ENCODE data around the gene FOXD4L6. TPM values are rescaled to one million over a fixed set of nuclear protein-coding genes. Genes with fewer than 3 reads are reported as not detected.
"Not testable (repeated sequence)": the region's sequence is repeated elsewhere in the genome, so short reads cannot be mapped to it uniquely, and the experiment has no call there.

Gene FOXD4L6
- total RNA-seq, 1 donor = not detected

DNA sequence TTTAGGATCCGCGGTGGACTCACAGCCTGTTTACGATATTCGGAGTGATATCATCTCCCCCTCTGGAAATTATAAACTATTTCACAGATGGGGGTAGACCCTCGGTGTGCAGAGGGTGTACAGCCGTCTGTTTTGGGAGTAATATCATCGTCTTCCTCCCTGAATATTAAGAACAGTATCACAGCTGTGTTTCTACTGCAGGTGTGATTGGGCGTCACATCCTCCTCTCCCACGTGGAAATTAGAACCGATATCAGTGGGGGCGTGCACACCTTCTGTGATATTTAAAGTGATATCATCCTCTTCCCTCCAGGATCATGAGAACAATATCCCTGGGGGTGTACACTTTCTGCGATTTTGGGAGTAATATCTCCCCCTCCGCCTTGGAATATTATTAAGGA is 19.2 kb downstream of the FOXD4L6 start:
- H3K4me1 ChIP-seq (ENCODE audit: insufficient read depth, low read length); H3K4me3 ChIP-seq (ENCODE audit: low read length); H3K9me3 ChIP-seq (ENCODE audit: low read depth, low read length); H3K27me3 ChIP-seq (ENCODE audit: insufficient read depth, low read length): not testable (repeated sequence)

GRCh38 chr9:41108816-41109215 is 19.7 kb downstream of the FOXD4L6 start:
- H3K27me3 ChIP-seq (ENCODE audit: insufficient read depth, low read length); H3K9me3 ChIP-seq (ENCODE audit: low read depth, low read length); H3K4me3 ChIP-seq (ENCODE audit: low read length); H3K4me1 ChIP-seq (ENCODE audit: insufficient read depth, low read length): not testable (repeated sequence)

DNA sequence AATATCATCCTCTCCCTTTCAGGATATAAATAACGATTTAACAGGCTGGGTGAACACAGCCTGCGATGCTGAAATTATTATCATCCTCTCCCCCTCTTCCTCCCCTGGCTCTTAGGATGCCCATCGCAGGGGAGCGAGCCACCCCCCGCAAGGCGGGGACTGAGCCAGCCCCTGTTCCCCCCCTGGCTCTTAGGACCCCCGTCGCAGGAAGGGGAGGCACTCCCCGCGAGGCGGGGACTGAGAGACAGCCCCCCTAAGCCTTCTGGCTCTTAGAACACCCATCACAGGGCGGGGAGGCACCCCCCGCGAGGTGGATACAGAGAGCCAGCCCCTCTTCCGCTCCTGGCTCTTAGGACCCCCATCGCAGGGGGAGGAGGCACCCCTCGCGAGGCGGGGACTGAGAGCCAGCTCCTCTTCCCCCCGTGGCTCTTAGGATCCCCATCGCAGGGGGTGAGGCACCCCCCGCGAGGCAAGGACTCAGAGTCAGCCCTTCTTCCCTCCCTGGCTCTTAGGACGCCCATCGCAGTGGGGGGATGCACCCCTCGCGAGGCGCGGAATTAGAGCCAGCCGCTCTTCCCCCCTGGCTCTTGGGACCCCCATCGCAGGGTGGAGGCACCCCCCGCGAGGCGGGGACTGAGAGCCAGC is 21.9 kb downstream of the FOXD4L6 start:
- not testable (repeated sequence) for H3K27me3 ChIP-seq (ENCODE audit: insufficient read depth, low read length); H3K9me3 ChIP-seq (ENCODE audit: low read depth, low read length); H3K4me1 ChIP-seq (ENCODE audit: insufficient read depth, low read length); H3K4me3 ChIP-seq (ENCODE audit: low read length)

DNA sequence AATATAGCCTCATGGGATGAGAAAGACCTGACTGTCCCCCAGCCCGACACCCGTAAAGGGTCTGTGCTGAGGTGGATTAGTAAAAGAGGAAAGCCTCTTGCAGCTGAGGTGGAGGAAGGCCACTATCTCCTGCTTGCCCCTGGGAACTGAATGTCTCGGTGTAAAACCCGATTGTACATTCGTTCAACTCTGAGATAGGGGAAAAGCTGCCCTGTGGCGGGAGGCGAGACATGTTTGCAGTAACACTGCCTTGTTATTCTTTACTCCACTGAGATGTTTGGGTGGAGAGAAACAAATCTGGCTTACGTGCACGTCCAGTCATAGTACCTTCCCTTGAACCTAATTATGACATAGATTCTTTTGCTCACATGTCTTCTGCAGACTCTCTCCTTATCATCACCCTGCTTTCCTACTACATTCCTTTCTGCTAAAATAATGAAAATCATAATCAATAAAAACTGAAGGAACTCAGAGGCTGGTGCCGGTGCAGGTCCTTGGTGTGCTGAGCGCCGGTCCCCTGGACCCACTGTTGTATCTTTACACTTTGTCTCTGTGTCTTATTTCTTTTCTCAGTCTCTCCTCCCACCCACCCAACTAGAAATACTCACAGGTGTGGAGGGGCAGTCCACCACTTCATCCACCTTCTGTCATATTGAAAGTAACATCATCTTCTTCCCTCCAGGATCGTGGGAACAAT is 22.8 kb downstream of the FOXD4L6 start:
- H3K4me3 ChIP-seq (ENCODE audit: low read length); H3K27me3 ChIP-seq (ENCODE audit: insufficient read depth, low read length); H3K9me3 ChIP-seq (ENCODE audit: low read depth, low read length); H3K4me1 ChIP-seq (ENCODE audit: insufficient read depth, low read length): not testable (repeated sequence)

DNA sequence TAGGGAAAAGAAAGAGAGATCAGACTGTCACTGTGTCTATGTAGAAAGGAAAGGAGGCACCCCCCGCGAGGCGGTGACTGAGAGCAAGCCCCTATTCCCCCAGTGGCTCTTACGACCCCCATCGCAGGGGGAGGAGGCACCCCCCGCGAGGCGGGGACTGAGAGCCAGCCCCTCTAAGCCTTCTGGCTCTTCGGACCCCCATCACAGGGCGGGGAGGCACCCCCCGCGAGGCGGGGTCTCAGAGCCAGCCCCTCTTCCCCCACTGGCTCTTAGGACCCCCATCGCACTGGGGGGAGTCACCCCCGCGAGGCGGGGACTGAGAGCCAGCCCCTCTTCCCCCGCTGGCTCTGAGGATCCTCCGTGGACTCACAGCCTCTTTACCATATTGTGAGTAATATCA is 23.9 kb downstream of the FOXD4L6 start:
- H3K27me3 ChIP-seq (ENCODE audit: insufficient read depth, low read length); H3K9me3 ChIP-seq (ENCODE audit: low read depth, low read length); H3K4me3 ChIP-seq (ENCODE audit: low read length); H3K4me1 ChIP-seq (ENCODE audit: insufficient read depth, low read length): not testable (repeated sequence)

GRCh38 chr9:41100508-41100907 is 28.0 kb downstream of the FOXD4L6 start:
- H3K27me3 ChIP-seq (ENCODE audit: insufficient read depth, low read length); H3K4me3 ChIP-seq (ENCODE audit: low read length); H3K9me3 ChIP-seq (ENCODE audit: low read depth, low read length); H3K4me1 ChIP-seq (ENCODE audit: insufficient read depth, low read length): not testable (repeated sequence)

GRCh38 chr9:41098759-41099158 is 29.7 kb downstream of the FOXD4L6 start:
- H3K9me3 ChIP-seq (ENCODE audit: low read depth, low read length); H3K4me1 ChIP-seq (ENCODE audit: insufficient read depth, low read length); H3K4me3 ChIP-seq (ENCODE audit: low read length); H3K27me3 ChIP-seq (ENCODE audit: insufficient read depth, low read length): not testable (repeated sequence)

- not testable (repeated sequence) for H3K9me3 ChIP-seq (ENCODE audit: low read depth, low read length); H3K4me1 ChIP-seq (ENCODE audit: insufficient read depth, low read length); H3K27me3 ChIP-seq (ENCODE audit: insufficient read depth, low read length); H3K4me3 ChIP-seq (ENCODE audit: low read length)
These were observed 33.4 kb downstream of the FOXD4L6 start for GRCh38 chr9:41095060-41095459.

DNA sequence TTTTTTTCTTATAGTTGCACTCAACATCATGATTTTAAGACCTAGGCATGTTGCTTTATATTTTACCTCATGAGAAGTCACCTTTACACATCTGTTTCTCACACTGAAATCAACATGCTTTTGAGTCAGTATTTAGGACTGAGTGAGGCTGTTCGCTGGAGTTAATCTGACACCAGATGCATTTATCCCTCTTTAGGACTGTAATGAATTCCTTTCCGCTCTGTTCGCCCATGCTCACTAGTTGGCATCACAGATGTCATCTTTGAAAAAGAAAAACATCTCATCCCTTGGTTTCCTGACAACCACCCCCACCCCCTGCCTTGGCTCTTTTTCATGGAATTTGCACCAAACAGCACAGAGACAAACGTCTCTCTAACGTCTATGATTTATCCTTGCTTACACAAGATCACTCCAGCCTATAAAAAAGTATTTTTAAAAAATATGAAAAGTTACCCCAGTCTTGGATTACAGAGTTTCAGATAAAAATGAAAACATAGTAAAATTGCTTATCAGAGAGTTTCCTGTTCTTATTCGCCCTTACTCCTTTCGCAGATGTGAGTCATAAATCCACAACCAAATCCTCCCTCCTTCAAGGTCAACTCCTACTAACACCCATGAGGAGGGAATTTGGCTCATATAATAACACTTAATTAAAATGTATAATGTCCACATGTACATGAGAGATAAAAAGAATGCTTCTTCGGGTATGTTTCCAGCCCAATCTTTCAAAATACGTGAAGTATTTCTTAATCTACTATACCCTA is 34.3 kb downstream of the FOXD4L6 start:
- H3K4me1 ChIP-seq (ENCODE audit: insufficient read depth, low read length); H3K4me3 ChIP-seq (ENCODE audit: low read length): not testable (repeated sequence)

DNA sequence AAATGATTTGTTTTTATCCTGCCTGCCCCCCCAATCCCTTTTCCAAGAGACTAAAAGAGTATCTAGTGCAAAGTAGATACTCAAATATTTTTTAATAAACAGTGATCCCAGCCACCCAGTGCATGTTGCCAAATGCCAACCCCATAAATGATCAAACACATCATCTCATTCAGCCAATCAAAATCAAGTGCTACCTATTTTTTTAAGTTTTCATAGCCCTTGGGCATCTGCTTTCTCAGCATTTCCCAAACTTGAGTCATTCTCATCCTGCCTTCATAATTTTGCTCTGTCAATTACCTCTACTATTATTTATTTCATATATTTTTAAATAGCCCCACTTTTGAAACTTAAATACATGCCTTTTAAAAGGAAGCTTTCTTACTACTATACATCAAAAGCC is 37.6 kb downstream of the FOXD4L6 start:
- not testable (repeated sequence) for H3K27me3 ChIP-seq (ENCODE audit: insufficient read depth, low read length); H3K4me1 ChIP-seq (ENCODE audit: insufficient read depth, low read length); H3K9me3 ChIP-seq (ENCODE audit: low read depth, low read length); H3K4me3 ChIP-seq (ENCODE audit: low read length)

More for the DNA sequence above, 34.3 kb downstream of the FOXD4L6 start:
- H3K27me3 ChIP-seq (ENCODE audit: insufficient read depth, low read length); H3K9me3 ChIP-seq (ENCODE audit: low read depth, low read length): not testable (repeated sequence)

DNA sequence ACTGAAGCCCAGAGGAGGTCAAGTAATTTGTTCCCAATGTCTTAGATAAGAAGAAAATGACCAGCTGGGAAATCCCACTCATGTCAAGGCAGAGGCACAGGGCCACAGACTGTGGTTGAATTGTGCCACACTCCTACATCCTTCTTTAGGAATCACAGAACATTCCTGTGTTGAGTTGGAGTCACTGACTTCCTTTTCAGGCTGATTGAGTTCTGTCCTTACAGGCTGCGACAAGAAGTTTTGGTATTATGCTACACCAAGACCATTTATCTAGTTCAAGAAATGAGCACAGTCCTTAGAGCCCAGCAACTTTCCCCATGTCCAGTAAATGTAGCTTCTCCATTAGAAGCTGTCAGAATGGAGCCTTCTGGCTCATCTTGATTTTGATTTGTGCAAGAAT is 38.1 kb downstream of the FOXD4L6 start:
- not testable (repeated sequence) for H3K4me3 ChIP-seq (ENCODE audit: low read length); H3K4me1 ChIP-seq (ENCODE audit: insufficient read depth, low read length); H3K9me3 ChIP-seq (ENCODE audit: low read depth, low read length); H3K27me3 ChIP-seq (ENCODE audit: insufficient read depth, low read length)

- H3K27me3 ChIP-seq (ENCODE audit: insufficient read depth, low read length) = not testable (repeated sequence)
These were observed 39.9 kb downstream of the FOXD4L6 start for GRCh38 chr9:41088450-41089059.

GRCh38 chr9:41087929-41088328 is 40.6 kb downstream of the FOXD4L6 start:
- H3K9me3 ChIP-seq (ENCODE audit: low read depth, low read length); H3K4me3 ChIP-seq (ENCODE audit: low read length); H3K4me1 ChIP-seq (ENCODE audit: insufficient read depth, low read length): not testable (repeated sequence)

More at GRCh38 chr9:41088450-41089059, 39.9 kb downstream of the FOXD4L6 start:
- not testable (repeated sequence) for H3K4me1 ChIP-seq (ENCODE audit: insufficient read depth, low read length); H3K4me3 ChIP-seq (ENCODE audit: low read length); H3K9me3 ChIP-seq (ENCODE audit: low read depth, low read length)

DNA sequence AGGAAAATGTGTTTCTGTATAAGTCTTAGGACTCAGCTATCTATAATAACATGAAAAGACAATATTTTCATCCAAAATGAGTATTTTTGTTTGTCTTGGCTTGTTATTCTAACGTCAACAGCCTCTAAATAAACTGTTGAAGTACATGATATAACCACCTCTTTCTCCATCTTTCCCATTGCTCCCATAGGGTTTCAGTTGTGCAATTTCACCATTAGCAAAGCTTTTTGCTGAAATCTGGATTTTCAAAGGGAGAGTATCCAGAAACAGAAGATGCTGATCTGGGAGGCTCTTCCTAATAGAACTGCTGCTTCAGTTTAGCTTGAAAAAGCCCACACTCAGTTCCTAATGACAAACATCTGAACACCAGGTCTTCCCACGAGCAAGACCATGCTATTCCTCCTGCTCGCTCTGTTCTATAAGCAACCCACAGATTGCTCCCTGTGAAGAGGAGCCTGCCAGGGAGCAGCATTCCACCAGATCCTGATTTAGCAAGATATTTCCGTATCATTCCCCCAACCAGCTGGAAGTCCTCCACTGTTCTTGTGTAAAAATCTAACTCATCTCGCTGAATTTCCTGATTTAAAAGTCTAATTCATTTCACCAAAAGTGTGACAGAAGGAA is 41.2 kb downstream of the FOXD4L6 start:
- H3K27me3 ChIP-seq (ENCODE audit: insufficient read depth, low read length); H3K9me3 ChIP-seq (ENCODE audit: low read depth, low read length); H3K4me3 ChIP-seq (ENCODE audit: low read length); H3K4me1 ChIP-seq (ENCODE audit: insufficient read depth, low read length): not testable (repeated sequence)

More at GRCh38 chr9:41087929-41088328, 40.6 kb downstream of the FOXD4L6 start:
- not testable (repeated sequence) for H3K27me3 ChIP-seq (ENCODE audit: insufficient read depth, low read length)

GRCh38 chr9:41086685-41087084 is 41.8 kb downstream of the FOXD4L6 start:
- not testable (repeated sequence) for H3K4me3 ChIP-seq (ENCODE audit: low read length); H3K27me3 ChIP-seq (ENCODE audit: insufficient read depth, low read length); H3K9me3 ChIP-seq (ENCODE audit: low read depth, low read length); H3K4me1 ChIP-seq (ENCODE audit: insufficient read depth, low read length)

All from mononuclear cell (primary cell).